Measurements from ENCODE around the gene SP7. TPM values are rescaled to one million over a fixed set of nuclear protein-coding genes. Genes with fewer than 3 reads are reported as not detected.

SP7 gene
- total and polyA plus RNA-seq, 9 of the 15 experiments (the other 6 are each of a cell fraction or from before 2014, with no cell fraction given), result 0.04 TPM; not detected in 8

- TF ChIP-seq MAFG (tag; conservative IDR thresholded peaks at IDR 0.05) (no peak), FOXJ2 (tag; IDR thresholded peaks at IDR 0.05) (no peak), CCNT2 (IDR thresholded peaks at IDR 0.05; ENCODE audit: borderline replicate concordance, extremely low read depth, insufficient read length, low read depth, low read length) (no peak), ZNF609 (CRISPR knock-in tag; IDR thresholded peaks at IDR 0.05; ENCODE audit: borderline replicate concordance) (no peak), SMAD3 (CRISPR knock-in tag; conservative IDR thresholded peaks at IDR 0.05) (no peak), ZBTB43 (CRISPR knock-in tag; IDR thresholded peaks at IDR 0.05) (no peak), CHD7 (IDR thresholded peaks at IDR 0.05; ENCODE audit: low read depth, low read length) (no peak), DDX20 (tag; IDR thresholded peaks at IDR 0.05; ENCODE audit: low read depth) (no peak)
Observed at GRCh38 chr12:53380794-53381730, 44.9 kb upstream of the SP7 start (continued).

Data from K562 (cell line).